CD4-positive, alpha-beta T cell treated with Interleukin-6 for 4 hours (primary cell): ENCODE data around the gene CDCA7L.
"Not testable (repeated sequence)": the region's sequence is repeated elsewhere in the genome, so short reads cannot be mapped to it uniquely, and the experiment has no call there.

Experiments used
- DNase-seq: peaks from one replicate; pipeline ENCODE4 v3.0.0-alpha.2; 2020; ENCODE audit warnings: mixed read lengths

CDCA7L gene

DNA sequence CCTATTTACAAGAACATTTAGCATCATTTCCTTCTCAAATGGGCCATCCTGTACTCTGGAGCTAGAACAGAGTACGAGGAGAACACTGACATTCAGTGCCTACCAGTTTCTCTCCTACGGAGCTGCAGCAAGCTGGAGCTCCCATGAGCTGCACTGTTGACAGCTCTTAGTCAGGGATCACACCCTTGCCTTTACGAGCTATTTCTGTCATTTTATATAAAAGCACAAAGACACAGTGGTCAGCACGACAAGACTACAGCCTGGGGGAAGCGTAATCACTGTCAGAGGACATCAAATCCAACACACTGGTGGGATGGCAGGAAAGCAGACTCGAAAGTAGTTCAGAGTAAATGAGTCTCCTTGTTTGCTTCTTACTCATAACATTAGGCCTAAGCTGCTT lies 2.7 kb downstream of the CDCA7L start:
- no peak for DNase-seq

DNA sequence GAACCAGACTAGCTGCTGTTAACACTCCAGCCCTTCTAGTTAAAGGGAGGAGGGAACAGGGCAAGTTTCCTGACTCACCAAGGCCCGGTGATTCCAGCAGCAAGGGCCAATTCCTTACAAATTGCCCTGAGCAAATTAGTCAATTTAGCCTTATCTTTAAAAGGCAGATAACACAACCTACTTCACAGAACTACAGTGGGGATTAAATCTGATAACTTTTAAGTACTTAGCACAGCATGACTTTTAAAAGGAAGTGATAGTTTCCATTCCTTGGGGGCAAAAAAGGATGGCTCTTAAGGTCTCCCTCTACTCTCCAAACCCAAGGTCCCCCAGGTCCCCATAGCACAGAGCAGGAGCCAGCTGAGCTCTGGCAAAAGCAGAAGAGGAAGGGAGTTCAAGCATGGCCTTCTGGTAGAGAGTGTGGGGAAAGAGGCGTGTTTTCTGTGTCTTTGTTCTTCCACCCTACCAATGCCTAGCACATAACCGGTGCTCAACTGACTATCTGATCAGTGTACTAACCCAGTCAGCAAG lies 4.0 kb downstream of the CDCA7L start:
- DNase-seq: no peak

DNA sequence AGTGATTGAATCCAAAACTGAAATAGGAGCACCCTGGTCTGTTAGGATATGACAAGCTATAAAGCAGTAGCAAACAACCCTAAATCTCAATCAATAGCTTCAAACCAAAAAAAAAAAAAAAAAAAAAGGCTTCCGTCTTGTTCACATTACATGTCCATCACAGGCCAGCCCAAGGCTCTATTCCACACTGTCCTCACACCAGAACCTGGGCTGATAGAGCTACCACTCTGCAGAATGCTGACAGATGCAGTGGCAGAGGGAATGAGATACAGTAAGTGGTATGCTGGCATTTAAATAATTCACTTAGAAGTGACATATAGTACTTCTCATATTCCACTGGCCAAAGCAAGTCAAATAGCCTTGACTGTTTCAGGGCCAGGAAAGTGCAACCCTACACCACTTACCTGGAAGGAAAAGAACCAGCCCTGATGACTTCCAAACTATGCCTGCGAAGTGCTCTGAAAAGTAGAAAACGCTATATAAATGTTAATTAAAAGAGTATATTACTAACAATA lies 5.8 kb downstream of the CDCA7L start:
- no peak for DNase-seq

DNA sequence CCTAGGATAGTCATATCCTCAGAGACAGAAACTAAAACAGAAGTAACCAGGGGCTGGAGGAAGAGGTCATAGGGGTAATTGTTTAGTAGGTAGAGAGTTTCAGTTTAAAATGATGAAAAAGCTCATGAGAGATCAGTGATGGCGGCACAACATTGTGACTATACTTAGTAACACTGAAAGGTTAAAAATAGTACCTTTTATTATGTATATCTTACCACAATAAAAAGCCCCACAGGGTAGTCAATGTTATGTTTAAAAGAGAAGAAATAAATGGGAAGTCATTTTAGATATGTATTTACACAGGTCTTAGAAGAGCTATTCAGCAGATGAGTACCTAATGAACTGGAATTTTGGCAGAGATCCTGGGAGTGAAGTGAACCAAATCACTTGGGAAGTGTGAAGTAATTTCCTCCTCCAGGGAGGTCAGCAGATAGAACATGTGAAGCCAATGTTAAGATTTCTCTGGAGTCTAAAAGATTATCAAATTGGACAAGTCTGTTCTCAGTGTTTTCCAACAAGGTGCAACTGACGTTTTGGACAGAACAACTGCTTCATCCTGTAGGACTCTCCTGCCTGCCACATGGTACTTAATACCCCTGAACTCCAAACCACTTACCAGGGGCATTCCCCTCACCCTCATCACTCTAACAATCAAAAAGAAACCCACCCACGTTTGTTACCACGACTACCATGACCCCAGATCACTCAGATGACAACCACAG lies 6.4 kb downstream of the CDCA7L start:
- no peak for DNase-seq

DNA sequence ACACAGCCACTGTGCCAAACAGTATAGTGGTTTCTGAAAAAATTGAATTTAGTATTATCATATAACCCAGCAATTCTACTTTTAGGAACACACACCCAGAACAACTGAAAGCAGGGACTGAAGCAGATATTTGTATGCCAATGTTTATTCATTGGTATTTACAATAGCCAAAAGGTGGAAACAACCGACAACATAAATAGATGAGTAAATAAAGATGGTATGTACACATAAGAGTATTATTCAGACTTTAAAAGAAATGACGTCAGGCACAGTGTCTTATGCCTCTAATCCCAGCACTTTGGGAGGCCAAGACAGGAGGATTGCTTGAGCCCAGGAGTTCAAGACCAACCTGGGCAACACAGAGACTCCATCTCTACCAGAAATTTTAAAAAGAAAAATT lies 7.2 kb downstream of the CDCA7L start:
- no peak for DNase-seq

DNA sequence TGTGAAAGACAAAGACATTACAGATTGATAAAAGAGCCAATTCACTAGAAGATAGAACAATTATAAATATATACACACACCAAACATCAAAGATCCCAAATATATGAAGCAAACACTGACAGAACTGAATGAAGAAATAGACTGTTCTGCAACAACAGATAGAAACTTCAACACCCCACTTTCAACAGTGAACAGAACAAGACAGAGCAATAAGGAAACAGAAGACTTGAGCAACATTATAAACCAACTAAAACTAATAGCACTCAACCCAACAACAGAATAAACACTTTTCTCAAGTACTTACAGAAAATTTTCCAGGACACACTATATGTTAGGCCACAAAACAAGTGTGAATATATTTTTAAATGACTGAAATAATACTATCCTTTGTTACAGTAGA lies 10.9 kb downstream of the CDCA7L start:
- DNase-seq: no peak

DNA sequence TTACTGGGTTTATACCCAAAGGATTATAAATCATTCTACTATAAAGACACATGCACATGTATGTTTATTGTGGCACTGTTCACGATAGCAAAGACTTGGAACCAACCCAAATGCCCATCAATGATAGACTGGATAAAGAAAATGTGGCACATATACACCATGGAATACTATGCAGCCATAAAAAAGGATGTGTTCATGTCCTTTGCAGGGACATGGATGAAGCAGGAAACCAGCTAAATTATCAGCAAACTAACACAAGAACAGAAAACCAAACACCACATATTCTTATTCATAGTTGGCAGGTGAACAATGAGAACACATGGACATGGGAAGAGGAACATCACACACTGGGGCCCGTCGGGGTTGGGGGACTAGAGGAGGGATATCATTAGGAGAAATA lies 12.4 kb downstream of the CDCA7L start:
- DNase-seq: not testable (repeated sequence)

DNA sequence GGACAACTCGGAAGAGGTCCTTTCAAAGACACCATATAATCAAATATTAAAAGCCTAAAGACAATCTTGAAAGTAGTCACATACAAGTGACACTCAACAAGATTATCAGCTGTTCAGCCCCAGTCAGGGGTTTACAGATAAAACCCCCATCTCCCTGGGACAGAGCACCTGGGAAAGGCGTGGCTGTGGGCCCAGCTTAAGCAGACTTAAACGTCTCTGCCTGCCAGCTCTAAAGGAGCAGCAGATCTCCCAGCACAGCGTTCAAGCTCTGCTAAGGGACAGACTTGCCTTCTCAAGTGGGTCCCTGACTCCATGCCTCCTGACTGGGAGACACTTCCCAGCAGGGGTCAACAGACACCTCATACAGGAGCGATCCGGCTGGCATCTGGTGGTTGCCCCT lies 18.0 kb downstream of the CDCA7L start:
- no peak for DNase-seq

DNA sequence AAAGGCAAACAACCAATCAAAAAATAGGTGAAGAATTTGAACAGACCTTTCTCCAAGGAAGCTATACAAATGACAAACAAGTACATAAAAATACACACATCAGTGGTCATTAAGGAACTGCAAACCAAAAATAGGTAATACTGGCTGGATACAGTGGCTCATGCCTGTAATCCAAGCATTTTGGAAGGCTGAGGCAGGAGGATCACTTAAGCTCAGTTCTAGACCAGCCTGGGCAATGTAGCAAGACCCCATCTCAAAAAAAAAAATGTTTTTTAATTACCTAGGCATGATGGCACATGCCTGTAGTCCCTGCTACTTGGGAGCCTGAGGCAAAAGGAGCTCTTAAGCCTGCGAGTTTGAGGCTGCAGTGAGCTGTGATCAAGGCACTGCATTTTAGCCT lies 19.3 kb downstream of the CDCA7L start:
- DNase-seq: no peak

DNA sequence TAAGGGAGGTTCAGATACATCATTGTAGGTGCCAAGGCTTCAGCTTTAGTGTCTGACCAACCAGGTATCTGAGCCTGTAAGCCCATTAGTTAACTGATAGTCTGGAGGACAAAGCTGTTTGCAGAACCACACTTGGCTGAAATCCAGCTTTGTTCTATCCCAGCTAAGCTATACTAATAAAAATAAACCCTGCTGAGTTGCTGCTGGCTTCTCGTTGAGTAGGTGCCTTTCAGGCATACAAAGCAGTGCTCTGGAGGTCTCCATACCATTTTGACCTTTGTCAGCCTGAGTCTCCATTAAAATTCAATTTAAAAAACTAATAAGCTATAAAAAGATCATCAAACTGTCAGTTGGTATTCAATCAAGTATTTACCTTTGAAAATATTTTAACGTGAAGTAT lies 22.0 kb downstream of the CDCA7L start:
- DNase-seq: no peak

DNA sequence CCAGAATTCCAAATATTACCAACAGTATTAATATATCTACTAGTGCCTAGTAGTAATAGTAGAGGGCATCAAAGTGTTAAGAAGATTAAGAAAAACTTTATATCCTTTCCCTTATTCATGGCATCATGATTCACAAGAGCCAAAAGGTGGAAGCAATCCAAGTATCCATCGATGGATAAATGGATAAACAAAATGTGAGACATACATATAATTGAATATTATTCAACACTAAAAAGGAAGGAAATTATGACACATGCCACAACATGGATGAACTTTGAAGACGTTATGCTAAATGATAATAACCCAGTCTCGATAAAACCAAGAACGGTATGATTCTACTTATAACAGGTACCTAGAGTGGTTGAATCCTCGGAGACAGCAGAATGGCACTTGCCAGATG lies 23.1 kb downstream of the CDCA7L start:
- DNase-seq: no peak

DNA sequence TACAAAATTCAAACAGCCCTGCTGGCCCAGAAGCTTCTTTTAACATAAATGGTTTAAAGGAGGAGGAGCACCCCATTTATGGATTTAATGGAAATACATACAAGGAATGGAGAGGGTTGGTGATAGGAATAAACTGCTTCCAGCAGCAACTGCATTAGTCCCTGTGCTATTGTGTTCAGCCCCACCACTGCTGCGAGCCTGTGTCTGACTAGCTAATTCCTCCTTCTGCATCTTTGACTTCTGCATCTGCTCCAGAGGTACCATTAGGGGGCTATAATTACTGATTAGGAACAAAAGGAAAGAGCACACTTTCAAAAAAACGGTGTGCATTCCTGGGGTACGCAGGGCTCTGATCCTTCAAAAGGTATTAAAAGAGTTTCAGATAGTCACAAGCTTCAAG lies 24.8 kb downstream of the CDCA7L start:
- no peak for DNase-seq

DNA sequence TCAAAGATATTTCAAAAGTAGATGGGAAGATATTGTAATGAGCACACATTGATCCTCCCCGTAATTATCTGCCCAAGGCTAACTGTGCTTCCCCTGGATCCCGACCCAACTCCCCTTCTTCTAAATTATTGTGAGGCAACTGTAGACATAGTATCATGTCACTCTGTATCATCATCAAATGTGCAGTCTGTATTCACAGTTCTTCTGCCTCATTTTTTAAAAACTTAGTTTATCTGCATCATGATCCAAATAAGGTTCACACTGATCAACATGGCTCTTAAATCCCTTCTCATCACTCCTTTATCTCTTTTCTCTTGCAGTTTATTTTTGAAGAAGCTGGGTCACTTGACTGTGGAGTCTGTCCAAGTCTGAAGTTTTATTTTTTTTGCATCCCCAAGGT lies 27.5 kb downstream of the CDCA7L start:
- no peak for DNase-seq

DNA sequence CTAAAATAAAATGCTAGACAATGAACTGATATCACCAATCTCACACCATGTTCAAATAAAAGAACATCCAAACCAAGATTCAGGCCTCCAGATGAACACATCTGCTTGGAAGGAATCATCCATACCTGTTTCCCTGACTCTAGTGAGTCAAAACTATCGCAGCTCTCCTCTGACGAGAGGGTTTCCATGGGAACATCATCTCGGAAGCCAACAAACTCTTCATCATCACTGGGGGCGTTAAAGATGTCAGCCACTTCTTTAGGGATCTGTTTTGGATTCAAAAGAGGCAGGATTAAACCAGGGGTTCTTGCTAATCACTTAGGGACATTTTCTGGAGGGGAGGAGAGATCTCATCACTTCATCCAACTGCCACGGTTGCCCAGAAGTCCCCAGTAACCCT lies 29.1 kb downstream of the CDCA7L start:
- no peak for DNase-seq

DNA sequence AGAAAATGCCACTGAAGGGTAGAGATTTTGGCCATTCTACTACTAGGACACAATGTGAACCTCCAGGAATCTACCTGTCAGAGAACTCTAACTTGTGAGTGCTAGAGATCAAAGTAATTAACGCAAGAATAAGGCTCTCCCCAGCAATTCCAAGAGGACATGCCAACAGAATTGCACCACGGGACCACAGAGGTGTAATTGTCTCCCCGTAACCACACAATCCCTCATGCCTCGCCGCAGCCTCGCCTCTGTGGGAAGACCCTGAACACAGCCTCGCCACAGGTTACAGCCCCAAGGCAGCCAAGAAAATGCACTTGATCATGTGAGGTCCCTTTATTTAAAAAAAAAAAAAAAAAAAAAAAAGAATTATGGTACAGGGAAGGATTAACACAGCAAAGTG lies 29.5 kb downstream of the CDCA7L start:
- no peak for DNase-seq

DNA sequence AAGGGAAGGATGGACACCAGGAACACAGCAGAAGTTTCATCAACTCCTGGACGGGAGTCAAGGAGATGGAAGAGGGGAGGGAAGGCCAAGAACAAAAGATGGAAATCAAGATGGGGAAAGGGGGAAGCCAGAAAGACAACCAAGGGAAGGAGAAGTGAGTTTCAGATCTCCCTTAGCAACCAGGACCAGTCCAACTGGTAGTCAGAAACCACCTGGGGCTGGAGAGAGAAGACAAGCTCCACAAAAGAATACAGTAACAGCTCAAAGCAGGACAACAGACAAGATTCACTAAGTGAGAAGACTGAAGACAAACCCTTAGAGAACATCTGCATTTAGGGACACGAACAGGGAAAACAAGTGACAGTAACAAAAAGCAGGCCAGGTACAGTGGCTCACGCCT lies 30.6 kb downstream of the CDCA7L start:
- no peak for DNase-seq

DNA sequence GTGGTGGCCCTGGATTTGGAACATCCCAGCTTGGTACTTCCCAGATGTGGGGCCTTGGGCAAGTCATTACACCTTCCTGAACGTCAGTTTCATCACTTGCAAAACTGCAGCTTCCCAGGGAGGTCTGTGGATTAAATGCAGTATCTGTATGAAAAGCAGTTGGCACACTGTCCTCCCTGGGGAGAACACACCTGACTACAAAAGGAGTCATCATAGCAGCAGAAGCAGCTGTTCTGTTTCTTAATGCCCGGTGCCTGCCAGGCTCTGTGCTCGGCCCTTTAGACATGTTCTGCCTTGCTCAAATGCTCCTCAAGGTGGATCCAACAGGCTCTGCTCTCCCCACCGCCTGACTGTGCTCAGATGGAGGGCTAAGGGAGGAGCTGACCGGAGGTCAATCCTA lies 31.0 kb downstream of the CDCA7L start:
- DNase-seq: no peak

DNA sequence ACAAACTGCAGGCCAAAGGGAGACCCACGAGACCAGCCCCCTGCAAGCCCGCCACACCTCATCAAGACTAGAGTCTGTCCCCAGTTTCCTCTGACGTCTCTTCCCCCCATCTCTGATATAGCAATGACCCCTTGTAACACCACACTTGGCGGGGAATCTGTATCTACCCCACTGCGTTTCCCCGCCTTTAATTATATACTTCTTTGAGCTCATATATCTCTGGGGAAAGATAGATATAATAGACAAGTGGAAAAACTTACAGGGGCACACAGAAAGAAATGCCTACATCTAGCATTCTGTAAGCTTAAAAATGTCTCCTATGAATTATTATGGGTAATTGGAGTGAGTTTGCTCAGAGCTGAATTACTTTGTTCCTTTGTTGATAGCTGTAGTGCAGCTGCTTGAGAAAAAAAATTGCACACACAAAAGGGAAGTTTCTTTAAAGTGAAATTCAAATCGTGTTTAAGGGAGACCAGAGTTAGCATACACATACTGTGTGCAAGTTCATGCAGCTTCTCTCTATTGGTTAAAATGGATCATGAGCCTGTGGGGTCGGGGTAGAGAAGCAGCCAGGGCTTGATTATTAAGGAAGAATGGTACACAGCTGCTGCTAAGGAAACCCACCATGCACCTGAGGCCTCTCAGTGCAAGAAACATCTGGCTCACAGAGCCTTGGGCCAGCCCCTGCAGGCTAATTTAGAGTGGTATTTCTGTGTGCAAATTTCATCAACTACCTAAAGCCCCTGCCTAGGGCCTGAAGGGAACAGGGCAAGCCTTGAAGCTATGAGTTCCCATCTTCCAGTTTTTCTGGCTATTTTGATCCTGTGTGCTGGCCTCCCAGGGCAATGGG lies 32.5 kb downstream of the CDCA7L start:
- DNase-seq: no peak

DNA sequence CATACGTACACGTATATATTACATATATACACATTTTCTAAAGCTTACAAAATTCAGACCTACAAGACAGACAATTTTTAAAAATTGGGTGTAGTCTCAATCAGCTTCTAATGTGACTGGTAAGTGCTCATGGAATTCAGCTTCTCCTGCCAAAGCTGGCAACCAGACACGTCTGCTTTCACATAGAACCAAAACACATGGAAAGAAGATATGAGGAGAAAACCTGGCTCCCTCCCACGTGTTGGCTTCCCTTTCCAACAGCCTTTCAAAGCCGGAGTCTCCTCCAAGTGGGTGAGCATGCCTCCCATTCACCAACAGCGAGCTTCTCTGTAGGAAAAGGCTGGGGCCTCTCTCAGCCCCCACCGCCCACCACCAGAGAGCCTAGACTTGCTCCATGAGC lies 33.4 kb downstream of the CDCA7L start:
- DNase-seq: no peak

DNA sequence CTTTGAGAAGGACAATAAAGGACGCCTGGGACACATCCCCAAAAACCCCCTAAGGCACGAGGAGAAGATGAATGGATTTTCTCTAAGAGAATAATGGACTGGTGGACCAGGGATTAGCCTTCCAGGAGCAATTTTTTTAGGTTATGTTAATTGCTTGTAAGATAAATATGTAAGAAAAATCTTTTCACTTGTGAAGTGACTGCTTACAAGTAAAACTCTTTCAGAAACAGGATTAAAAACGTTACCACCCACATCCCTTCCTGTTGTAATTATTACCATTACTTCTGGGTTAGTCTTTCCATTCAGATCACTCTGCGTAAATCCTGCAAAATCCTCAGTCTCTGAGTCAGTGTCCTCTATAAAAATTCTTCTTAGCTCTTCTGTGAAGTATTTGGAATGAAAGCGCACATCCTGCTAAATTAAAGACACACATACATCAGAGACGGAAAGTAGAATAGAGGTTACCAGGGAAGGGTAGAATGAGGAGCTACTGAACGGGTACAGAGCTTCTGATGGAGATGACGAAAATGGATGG lies 34.3 kb downstream of the CDCA7L start:
- DNase-seq: no peak

DNA sequence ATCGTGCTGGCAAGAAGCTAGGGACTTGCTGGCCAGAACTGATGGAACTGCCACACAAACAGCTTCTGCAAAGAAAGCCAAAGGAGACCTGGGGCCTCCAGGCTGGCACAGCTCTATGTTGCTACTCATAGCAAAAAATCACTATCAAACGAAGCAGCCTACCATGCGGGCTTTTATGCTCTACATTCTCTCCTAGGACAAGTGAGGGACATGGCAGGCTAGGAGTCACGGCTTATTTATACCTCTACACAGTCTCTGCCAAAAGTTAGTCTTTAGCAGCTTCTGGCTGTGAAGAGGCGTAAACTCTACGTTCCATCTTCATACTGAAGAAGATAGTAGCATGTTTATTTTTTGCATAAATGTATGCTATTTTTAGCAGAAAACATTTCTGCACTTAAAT lies 35.4 kb downstream of the CDCA7L start:
- DNase-seq: no peak

DNA sequence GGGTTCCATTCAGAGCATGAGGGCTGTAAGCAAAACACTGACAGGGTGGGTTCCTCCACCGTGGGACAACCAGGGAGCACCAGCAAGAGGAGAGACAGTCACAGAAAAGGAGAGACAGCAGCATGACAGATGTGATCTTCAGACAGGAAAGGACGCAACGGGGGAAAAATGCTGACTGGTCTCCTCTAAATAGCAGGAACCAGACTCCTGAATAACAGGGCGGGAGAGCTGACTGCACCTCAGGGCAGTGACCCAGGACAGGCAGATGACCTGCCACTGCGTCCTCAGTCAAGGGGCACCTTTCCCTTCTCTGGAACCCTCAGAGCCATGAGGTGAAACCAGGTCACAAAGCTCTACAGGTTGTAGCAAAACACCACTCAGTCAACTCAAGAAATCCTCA lies 37.0 kb downstream of the CDCA7L start:
- no peak for DNase-seq

DNA sequence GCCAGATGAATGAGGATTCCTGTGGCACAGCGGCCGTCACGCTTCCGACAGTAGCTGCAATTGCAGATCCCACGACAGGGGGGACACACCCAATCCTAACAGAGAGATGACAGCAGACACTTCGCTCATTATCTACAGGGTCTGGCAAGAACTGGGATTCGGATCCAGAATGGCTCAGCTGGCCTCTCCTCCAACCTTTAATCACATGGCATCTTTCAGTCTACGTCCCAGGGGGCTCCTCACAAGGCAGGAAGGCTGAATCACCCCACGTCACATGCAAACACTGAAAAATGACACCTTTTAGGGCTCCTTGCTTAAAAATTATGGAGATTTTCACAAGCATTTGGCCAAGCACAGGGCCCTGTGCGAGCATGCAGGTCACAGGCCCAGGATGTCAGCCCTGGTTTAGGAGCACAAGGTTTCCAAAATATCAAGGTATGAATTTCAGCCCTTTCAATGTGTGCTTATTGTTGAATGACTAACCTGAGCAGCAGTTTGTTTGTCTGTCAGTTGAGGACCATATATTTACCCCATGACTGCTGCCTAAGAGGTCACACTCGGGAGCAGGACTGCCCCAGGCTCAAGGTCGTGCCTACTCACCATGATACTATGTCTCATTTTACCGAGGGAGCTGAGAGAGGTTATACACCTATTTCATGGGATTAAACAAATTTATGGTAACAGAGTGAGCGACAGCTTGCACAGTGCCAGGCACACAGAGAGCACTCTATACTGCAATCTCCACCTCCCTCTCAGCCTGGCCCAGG lies 42.5 kb downstream of the CDCA7L start:
- no peak for DNase-seq
